Activated CD8-positive, alpha-beta memory T cell treated with anti-CD3 and anti-CD28 coated beads, Interleukin-2, amount 50 U/mL, for 24 hours (primary cell): Measurements from ENCODE around the gene GGN.
"Not testable (repeated sequence)": the region's sequence is repeated elsewhere in the genome, so short reads cannot be mapped to it uniquely, and the experiment has no call there.

Source experiments
- DNase-seq: peaks from one replicate; pipeline ENCODE4 v3.0.0-alpha.2; 2020; ENCODE audit errors: extremely low read depth

Gene GGN

GRCh38 chr19:38387550-38388348 is at the start of gene GGN:
Gene GGN, minus strand, starts transcription at chr19:38388034. Its CDS starts 773 bp downstream, at chr19:38387261.
- DNase-seq = peak; percentile 47

- DNase-seq = no peak
Measured at GRCh38 chr19:38437295-38437694, 49.5 kb upstream of the GGN start.

- DNase-seq = no peak
Measured at GRCh38 chr19:38434549-38435051, 46.8 kb upstream of the GGN start.

GRCh38 chr19:38433268-38433733 is 45.5 kb upstream of the GGN start, which contains the start of gene RYR1:
Gene RYR1, plus strand, starts transcription at chr19:38433691. Its CDS starts 139 bp downstream, at chr19:38433830.
- peak; percentile 6 for DNase-seq

- no peak for DNase-seq
Measured at GRCh38 chr19:38430931-38431330, 43.1 kb upstream of the GGN start.

GRCh38 chr19:38429811-38430156 is 42.0 kb upstream of the GGN start:
- no peak for DNase-seq

GRCh38 chr19:38429055-38429810 is 41.4 kb upstream of the GGN start:
- no peak for DNase-seq

GRCh38 chr19:38427035-38427677 is 39.3 kb upstream of the GGN start:
- not testable (repeated sequence) for DNase-seq

GRCh38 chr19:38425810-38426466 is 38.1 kb upstream of the GGN start, which contains the start of gene RASGRP4:
Gene RASGRP4, minus strand, starts transcription at chr19:38426219. Its CDS starts 128 bp downstream, at chr19:38426091.
- DNase-seq = no peak

GRCh38 chr19:38425222-38425809 is 37.5 kb upstream of the GGN start:
- no peak for DNase-seq

GRCh38 chr19:38424272-38424671 is 36.4 kb upstream of the GGN start:
- no peak for DNase-seq

GRCh38 chr19:38422438-38422837 is 34.6 kb upstream of the GGN start:
- no peak for DNase-seq

GRCh38 chr19:38421856-38422255 is 34.0 kb upstream of the GGN start:
- no peak for DNase-seq

GRCh38 chr19:38420935-38421334 is 33.1 kb upstream of the GGN start:
- no peak for DNase-seq

- peak; percentile 29 for DNase-seq
Measured at GRCh38 chr19:38417544-38418506, 30.0 kb upstream of the GGN start.

GRCh38 chr19:38417146-38417543 is 29.3 kb upstream of the GGN start:
- no peak for DNase-seq

- no peak for DNase-seq
Measured at GRCh38 chr19:38413416-38413815, 25.6 kb upstream of the GGN start.

- DNase-seq = no peak
Measured at GRCh38 chr19:38412961-38413360, 25.1 kb upstream of the GGN start.

GRCh38 chr19:38412491-38412890 is 24.7 kb upstream of the GGN start:
- no peak for DNase-seq

GRCh38 chr19:38411898-38412297 is 24.1 kb upstream of the GGN start:
- not testable (repeated sequence) for DNase-seq
